HG03025 (cell line): Measurements from ENCODE around the gene AFAP1.

Experiments
- ATAC-seq: cut with Tn5 transposase; IDR thresholded peaks from one replicate; pipeline ENCODE4 v1.9.1; 2021; ENCODE audit warnings: mild to moderate bottlenecking, moderate library complexity; ENCODE audit not compliant: unreplicated experiment, low FRiP score

Gene AFAP1

GRCh38 chr4:7761720-7762119 is 177.9 kb downstream of the AFAP1 start:
- ATAC-seq: peak; percentile 74

GRCh38 chr4:7761312-7761711 is 178.3 kb downstream of the AFAP1 start:
- no peak for ATAC-seq

- ATAC-seq: no peak
Measured at GRCh38 chr4:7760706-7761105, 179.0 kb downstream of the AFAP1 start.

GRCh38 chr4:7760228-7760627 is 179.4 kb downstream of the AFAP1 start:
- no peak for ATAC-seq

GRCh38 chr4:7759635-7760034 is 180.0 kb downstream of the AFAP1 start:
- no peak for ATAC-seq

GRCh38 chr4:7759216-7759615 is 180.4 kb downstream of the AFAP1 start:
- ATAC-seq: no peak

- no peak for ATAC-seq
Measured at GRCh38 chr4:7758476-7758875, 181.2 kb downstream of the AFAP1 start.

GRCh38 chr4:7757501-7758471 is 181.9 kb downstream of the AFAP1 start:
- no peak for ATAC-seq

GRCh38 chr4:7756561-7757355 is 182.9 kb downstream of the AFAP1 start:
- no peak for ATAC-seq

- ATAC-seq: no peak
Measured at GRCh38 chr4:7756071-7756470, 183.6 kb downstream of the AFAP1 start.

GRCh38 chr4:7755561-7755960 is 184.1 kb downstream of the AFAP1 start:
- no peak for ATAC-seq

- ATAC-seq: no peak
Measured at GRCh38 chr4:7754565-7755262, 184.9 kb downstream of the AFAP1 start.

- no peak for ATAC-seq
Measured at GRCh38 chr4:7753931-7754465, 185.7 kb downstream of the AFAP1 start.

- ATAC-seq: no peak
Measured at GRCh38 chr4:7753271-7753670, 186.4 kb downstream of the AFAP1 start.

- ATAC-seq: no peak
Measured at GRCh38 chr4:7752649-7753048, 187.0 kb downstream of the AFAP1 start.

- ATAC-seq: no peak
Measured at GRCh38 chr4:7750972-7751371, 188.7 kb downstream of the AFAP1 start.

GRCh38 chr4:7750523-7750922 is 189.1 kb downstream of the AFAP1 start:
- no peak for ATAC-seq

GRCh38 chr4:7747566-7747965 is 192.1 kb downstream of the AFAP1 start:
- no peak for ATAC-seq

GRCh38 chr4:7747062-7747385 is 192.6 kb downstream of the AFAP1 start:
- ATAC-seq: no peak

- no peak for ATAC-seq
Measured at GRCh38 chr4:7746351-7747061, 193.2 kb downstream of the AFAP1 start.
